GM18499 (cell line): Measurements from ENCODE around the gene COL11A2.

ENCODE experiments used
- ATAC-seq: cut with Tn5 transposase; IDR thresholded peaks from one replicate; pipeline ENCODE4 v1.9.1; 2021; ENCODE audit warnings: moderate number of reproducible peaks; ENCODE audit not compliant: insufficient read depth, unreplicated experiment

The COL11A2 gene

GRCh38 chr6:33193619-33194018 is 1.4 kb upstream of the COL11A2 start:
- no peak for ATAC-seq

GRCh38 chr6:33192671-33193602 is 670 bp upstream of the COL11A2 start:
- ATAC-seq: no peak

GRCh38 chr6:33191383-33192104 is 723 bp downstream of the COL11A2 start:
- ATAC-seq: no peak

GRCh38 chr6:33190504-33191107 is 1.7 kb downstream of the COL11A2 start:
- no peak for ATAC-seq

GRCh38 chr6:33189625-33190448 is 2.4 kb downstream of the COL11A2 start:
- no peak for ATAC-seq

GRCh38 chr6:33189164-33189563 is 3.1 kb downstream of the COL11A2 start:
- no peak for ATAC-seq

GRCh38 chr6:33187809-33188208 is 4.5 kb downstream of the COL11A2 start:
- no peak for ATAC-seq

GRCh38 chr6:33185654-33186187 is 6.5 kb downstream of the COL11A2 start:
- no peak for ATAC-seq

GRCh38 chr6:33185190-33185589 is 7.1 kb downstream of the COL11A2 start:
- ATAC-seq: no peak

- ATAC-seq: no peak
Measured at GRCh38 chr6:33183071-33183683, 9.1 kb downstream of the COL11A2 start.

- ATAC-seq: no peak
Measured at GRCh38 chr6:33181141-33181540, 11.1 kb downstream of the COL11A2 start.

- ATAC-seq: no peak
Measured at GRCh38 chr6:33178755-33179475, 13.4 kb downstream of the COL11A2 start.

- ATAC-seq: no peak
Measured at GRCh38 chr6:33177552-33178446, 14.5 kb downstream of the COL11A2 start.

- no peak for ATAC-seq
Measured at GRCh38 chr6:33176906-33177305, 15.4 kb downstream of the COL11A2 start.

- no peak for ATAC-seq
Measured at GRCh38 chr6:33175436-33176069, 16.7 kb downstream of the COL11A2 start.

- no peak for ATAC-seq
Measured at GRCh38 chr6:33174784-33175183, 17.5 kb downstream of the COL11A2 start.

GRCh38 chr6:33173535-33174180 is 18.6 kb downstream of the COL11A2 start:
- ATAC-seq: no peak
